HG03457 (cell line): Measurements from ENCODE around the gene C20orf204.
"Not testable (repeated sequence)": the region's sequence is repeated elsewhere in the genome, so short reads cannot be mapped to it uniquely, and the experiment has no call there.

Experiments used
- ATAC-seq: cut with Tn5 transposase; IDR thresholded peaks from one replicate; pipeline ENCODE4 v1.9.1; 2021; ENCODE audit warnings: moderate number of reproducible peaks; ENCODE audit not compliant: unreplicated experiment

The C20orf204 gene

GRCh38 chr20:64082126-64082731 lies 46.2 kb downstream of the C20orf204 start:
- ATAC-seq, result no peak

GRCh38 chr20:64082820-64083377 lies 46.9 kb downstream of the C20orf204 start:
- ATAC-seq, result no peak

GRCh38 chr20:64083378-64083803 lies 47.4 kb downstream of the C20orf204 start:
- ATAC-seq, result no peak

GRCh38 chr20:64083804-64084684 lies 48.1 kb downstream of the C20orf204 start, which contains the start of gene LKAAEAR1:
TSS of gene LKAAEAR1 (minus strand) at chr20:64084398. CDS start at chr20:64084219, 179 bp downstream.
- no peak for ATAC-seq

- ATAC-seq, result no peak
Measured at GRCh38 chr20:64084685-64085152, 48.7 kb downstream of the C20orf204 start.

DNA sequence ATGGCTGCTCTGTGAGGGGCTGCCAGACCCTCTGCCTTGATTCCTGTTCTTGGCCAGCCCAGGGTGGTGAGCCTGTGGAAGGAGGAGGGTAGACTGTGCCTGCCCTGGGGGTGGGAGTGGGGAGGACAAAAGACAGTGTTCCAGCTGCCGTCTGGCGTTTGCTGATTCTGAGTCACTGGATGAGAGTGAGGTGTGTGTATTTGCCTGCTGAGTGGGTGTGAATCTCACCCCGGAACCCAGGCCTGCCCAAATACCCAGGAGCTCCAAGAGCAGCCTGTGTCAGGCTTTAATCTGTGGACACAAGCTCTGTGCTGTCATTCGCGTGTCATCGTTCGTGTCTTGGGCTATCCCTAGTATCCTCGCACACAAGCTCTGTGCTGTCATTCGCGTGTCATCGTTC lies 50.8 kb downstream of the C20orf204 start:
- ATAC-seq, result no peak

GRCh38 chr20:64087226-64087825 lies 51.3 kb downstream of the C20orf204 start:
- not testable (repeated sequence) for ATAC-seq

GRCh38 chr20:64088586-64088985 lies 52.6 kb downstream of the C20orf204 start:
- ATAC-seq, result not testable (repeated sequence)
